Colonic mucosa (tissue), 4 donors: Measurements from ENCODE around the gene STH. TPM values are rescaled to one million over a fixed set of nuclear protein-coding genes. Genes with fewer than 3 reads are reported as not detected.

Source experiments
- DNase-seq: peaks from one replicate; pipeline ENCODE4 v3.0.0-alpha.2; 2020
- H3K27ac ChIP-seq: fragments of 200-600 bp; one replicate; pipeline ENCODE4 v1.8.0; 2021
- H3K27me3 ChIP-seq: fragments of 200-600 bp; one replicate; pipeline ENCODE4 v1.8.0; 2021
- H3K36me3 ChIP-seq: fragments of 200-600 bp; one replicate; pipeline ENCODE4 v1.8.0; 2021
- H3K4me1 ChIP-seq: fragments of 200-600 bp; one replicate; pipeline ENCODE4 v1.8.0; 2021; ENCODE audit warnings: mild to moderate bottlenecking
- H3K4me3 ChIP-seq: fragments of 200-600 bp; one replicate; pipeline ENCODE4 v1.8.0; 2021
- H3K9ac ChIP-seq, 2 donors: one replicate each; pipeline ENCODE4 v1.7.0; 2013; ENCODE audit warnings: control low read depth in 2 of 2, low read depth in 2 of 2, low read length in 2 of 2
- H3K9me3 ChIP-seq: fragments of 200-600 bp; one replicate; pipeline ENCODE4 v1.8.0; 2021
- CTCF ChIP-seq: fragments of 200-600 bp; IDR thresholded peaks from one replicate; pipeline ENCODE4 v1.8.0; 2022; ENCODE audit warnings: antibody characterized with exemption, mild to moderate bottlenecking
- intact Hi-C: fragments of 100-400 bp; cut with DNase I; formaldehyde crosslinking; loops from one replicate; pipeline ENCODE4 v1.14.1; 2022
- total RNA-seq, 2 donors: library from RNA; stranded (reverse); fragmentation: NEBNext Ultra II Directional in 1 of 2; extraction: Animal tissue kit (Norgen Biotek cat#: 25700) in 1 of 2; gene quantifications; one replicate each; pipeline ENCODE4 v1.2.1, GENCODE V29; 2021
- donor health status: healthy.
- donor health status: DM: no; HTN: no; CAD: no.
- donor health status: DM: no; HTN: no; CAD: no.

The STH gene
- total RNA-seq, 2 donors from 2014 or later = not detected

- H3K27ac ChIP-seq = no peak overlapping the region
- DNase-seq = no peak
- no peak overlapping the region for H3K9ac ChIP-seq
- no peaks in the 10 kb centered on the region for H3K9me3 ChIP-seq
- TF ChIP-seq CTCF = no peak
- intact Hi-C loops = loop anchor here (5.0 kb wide), 3 partner anchors 43 to 167 kb away; no protein-coding TSS in a partner anchor
- H3K4me3 ChIP-seq = no peak overlapping the region
- no peaks in the 10 kb centered on the region for H3K4me1 ChIP-seq
- H3K36me3 ChIP-seq = peaks cover 9% of the 10 kb centered on the region
- no peaks in the 10 kb centered on the region for H3K27me3 ChIP-seq
Observed at GRCh38 chr17:46044989-46045388, 45.9 kb downstream of the STH start.

DNA sequence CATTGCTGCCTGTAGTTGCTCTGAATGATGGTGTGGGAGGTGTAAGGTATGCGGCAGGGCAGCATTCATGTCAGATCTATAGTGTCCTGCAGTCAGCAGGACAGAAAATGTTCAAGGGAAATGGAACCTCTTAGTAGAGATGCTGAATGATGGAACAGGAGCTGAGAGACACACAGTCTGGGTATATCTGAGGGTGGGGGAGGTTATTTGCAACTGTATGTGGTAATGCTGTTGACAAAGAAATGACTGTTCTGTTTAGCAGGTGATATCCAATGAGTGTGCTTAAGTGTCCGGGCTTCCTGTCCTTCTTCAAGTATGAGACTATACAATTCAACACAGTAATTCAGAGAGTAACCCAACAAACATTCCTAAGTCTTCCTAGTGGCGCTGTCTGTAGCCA is 46.6 kb downstream of the STH start:
- no peaks in the 10 kb centered on the region for H3K9me3 ChIP-seq
- peak overlapping the region in 1 of 2 donors; percentile 10 for H3K9ac ChIP-seq
- no peaks in the 10 kb centered on the region for H3K4me1 ChIP-seq
- H3K27ac ChIP-seq = no peak overlapping the region
- no peaks in the 10 kb centered on the region for H3K27me3 ChIP-seq
- no peak for DNase-seq
- intact Hi-C loops = loop anchor here (5.0 kb wide), 2 partner anchors 142 to 167 kb away; no protein-coding TSS in a partner anchor
- TF ChIP-seq CTCF = no peak
- no peak overlapping the region for H3K4me3 ChIP-seq
- peaks cover 11% of the 10 kb centered on the region for H3K36me3 ChIP-seq

GRCh38 chr17:46046957-46047356 is 47.9 kb downstream of the STH start:
- Histone ChIP-seq H3K4me1 (no peaks in the 10 kb centered on the region), H3K27ac (no peak overlapping the region), H3K9me3 (no peaks in the 10 kb centered on the region), H3K4me3 (no peak overlapping the region), H3K36me3 (peaks cover 11% of the 10 kb centered on the region), H3K27me3 (no peaks in the 10 kb centered on the region), H3K9ac (no peak overlapping the region)
- intact Hi-C loops = loop anchor here (5.0 kb wide), 2 partner anchors 140 to 165 kb away; no protein-coding TSS in a partner anchor
- DNase-seq = no peak
- no peak for TF ChIP-seq CTCF

DNA sequence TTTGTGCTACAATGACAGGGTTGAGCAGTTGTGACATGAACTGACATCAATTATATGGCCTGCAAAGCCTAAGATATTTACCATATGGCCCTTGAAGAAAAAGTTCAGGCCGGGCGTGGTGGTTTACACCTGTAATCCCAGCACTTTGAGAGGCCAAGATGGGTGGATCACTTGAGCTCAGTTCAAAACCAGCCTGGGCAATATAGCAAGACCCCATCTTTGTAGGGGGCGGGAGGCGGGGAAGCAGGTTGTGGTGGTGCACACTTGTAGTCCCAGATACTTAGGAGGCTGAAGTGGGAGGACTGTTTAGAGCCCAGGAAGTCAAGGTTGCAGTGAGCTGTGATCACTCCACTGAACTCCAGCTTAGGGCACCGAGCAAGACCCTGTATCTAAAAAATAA is 48.3 kb downstream of the STH start:
- intact Hi-C loops = loop anchor here (5.0 kb wide), 2 partner anchors 140 to 165 kb away; no protein-coding TSS in a partner anchor
- peaks cover 11% of the 10 kb centered on the region for H3K36me3 ChIP-seq
- no peaks in the 10 kb centered on the region for H3K9me3 ChIP-seq
- H3K4me3 ChIP-seq = no peak overlapping the region
- H3K27me3 ChIP-seq = no peaks in the 10 kb centered on the region
- DNase-seq = no peak
- H3K4me1 ChIP-seq = no peaks in the 10 kb centered on the region
- no peak for TF ChIP-seq CTCF
- H3K27ac ChIP-seq = no peak overlapping the region
- H3K9ac ChIP-seq = no peak overlapping the region

DNA sequence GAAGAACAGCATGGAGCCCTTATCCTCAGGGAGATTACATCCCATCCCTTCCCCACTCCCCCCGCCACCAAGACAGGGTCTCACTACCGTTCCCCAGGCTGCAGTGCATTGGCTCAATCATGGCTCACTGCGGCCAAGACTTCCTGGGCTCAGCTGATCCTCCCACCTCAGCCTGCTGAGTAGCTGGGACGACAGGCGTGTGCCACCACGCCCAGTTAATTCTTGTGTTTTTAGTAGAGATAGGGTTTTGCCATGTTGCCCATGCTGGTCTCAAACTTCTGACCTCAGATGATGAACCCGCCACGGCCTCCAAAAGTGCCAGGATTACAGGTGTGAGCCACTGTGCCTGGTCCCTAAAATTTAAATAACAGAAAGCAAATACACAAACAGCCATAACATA is 48.8 kb downstream of the STH start:
- H3K27ac ChIP-seq = no peak overlapping the region

More for the DNA sequence above, 48.8 kb downstream of the STH start:
- Histone ChIP-seq H3K36me3 (peaks cover 11% of the 10 kb centered on the region), H3K4me3 (no peak overlapping the region), H3K4me1 (no peaks in the 10 kb centered on the region), H3K27me3 (no peaks in the 10 kb centered on the region), H3K9me3 (no peaks in the 10 kb centered on the region), H3K9ac (no peak overlapping the region)
- no peak for TF ChIP-seq CTCF
- intact Hi-C loops = loop anchor here (5.0 kb wide), 2 partner anchors 139 to 164 kb away; no protein-coding TSS in a partner anchor
- DNase-seq = no peak

Other genes starting within 250 kb of the STH start
- gene CRHR1, start 214.9 kb upstream of the STH start, total RNA-seq = not detected
- not detected for gene SPPL2C, start 154.4 kb upstream of the STH start, total RNA-seq
- gene MAPT, start 104.7 kb upstream of the STH start, total RNA-seq = 1 to 10 TPM in 1 of 2 donors, under 1 TPM in 1; 0.37 to 2.9 TPM
- gene KANSL1, start 194.2 kb downstream of the STH start, total RNA-seq = 10 to 100 TPM; 60.0 to 72.3 TPM